ENCODE measurements around the gene DMXL1.
A peak's percentile ranks its signal among the peaks of the same experiment; 100 is the strongest.

DMXL1 gene

DNA sequence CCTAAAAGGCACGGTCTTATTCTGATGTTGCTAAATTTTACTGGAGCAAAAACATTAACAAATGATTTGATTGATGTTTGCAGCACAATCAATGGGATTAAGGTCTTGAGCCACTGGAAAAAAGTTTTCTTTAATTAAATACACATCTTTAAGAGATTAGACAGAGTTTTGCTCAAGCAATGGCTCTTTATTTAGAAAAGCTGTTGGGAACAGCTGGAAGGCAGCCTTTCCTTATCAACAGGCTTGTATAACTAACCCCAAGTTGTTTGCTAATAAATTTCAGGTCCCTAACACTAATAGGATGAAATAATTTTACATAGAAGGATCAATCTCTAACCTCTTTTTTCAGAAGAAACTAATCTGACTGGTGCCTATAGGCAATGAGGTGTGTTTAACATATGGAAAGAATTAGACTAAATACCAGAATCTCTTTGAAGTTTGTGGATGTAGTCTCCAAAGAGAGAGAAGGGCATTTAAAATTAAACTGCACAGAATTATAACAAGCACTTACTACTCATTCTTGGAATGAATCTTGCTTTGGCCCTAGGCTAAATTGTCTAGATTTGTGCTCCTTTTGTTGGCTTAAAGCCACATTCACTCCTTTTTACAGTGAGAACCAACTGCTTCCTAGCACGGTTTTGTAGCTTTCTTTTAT, 217.6 kb downstream of the DMXL1 start:
- peak in 1 of 2 experiments; percentile 32 for DNase-seq (ENCODE audit: low read depth in 1 of 2, low spot score in 1 of 2)
- in situ Hi-C loops (cut with HindIII; ENCODE audit: low pct_unique_long_range_greater_than_20kb, low sequenced_read_pairs), result no loop called here

DNA sequence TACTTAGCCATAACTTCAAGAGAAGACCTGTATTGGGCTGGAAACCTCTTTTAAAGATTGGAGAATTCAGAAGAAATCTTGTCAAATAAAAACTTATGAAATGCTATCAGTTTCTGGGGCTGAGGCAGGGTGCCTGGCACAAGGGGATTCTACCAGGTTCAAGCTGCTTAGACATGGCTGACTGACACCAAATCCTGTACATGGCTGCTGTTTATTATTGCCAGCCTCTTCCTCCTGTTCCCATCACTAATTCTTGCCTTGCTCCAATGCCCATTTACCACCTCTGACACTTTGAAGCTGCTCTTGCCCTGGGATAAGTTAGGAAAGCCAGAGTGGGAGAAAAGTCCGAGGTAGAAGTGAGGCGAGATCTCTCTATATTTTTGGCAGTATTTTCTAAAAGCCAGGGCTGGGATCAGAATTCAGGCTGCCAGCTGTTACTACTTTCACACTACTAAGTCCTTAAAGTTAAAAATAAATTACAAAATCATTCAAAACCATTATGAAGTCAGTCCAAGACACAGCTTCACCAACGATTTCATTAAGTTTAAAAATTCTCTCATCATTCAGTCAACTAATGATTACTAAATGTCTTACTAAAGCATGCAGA, 218.7 kb downstream of the DMXL1 start:
- in situ Hi-C loops (cut with HindIII; ENCODE audit: low pct_unique_long_range_greater_than_20kb, low sequenced_read_pairs), result no loop called here
- no peak for DNase-seq (ENCODE audit: low read depth in 1 of 2, low spot score in 1 of 2)
- TF ChIP-seq JUND (IDR thresholded peaks at IDR 0.05; ENCODE audit: low read depth), result no peak

More for the DNA sequence above, 217.6 kb downstream of the DMXL1 start:
- no peak for TF ChIP-seq JUND (IDR thresholded peaks at IDR 0.05; ENCODE audit: low read depth)

DNA sequence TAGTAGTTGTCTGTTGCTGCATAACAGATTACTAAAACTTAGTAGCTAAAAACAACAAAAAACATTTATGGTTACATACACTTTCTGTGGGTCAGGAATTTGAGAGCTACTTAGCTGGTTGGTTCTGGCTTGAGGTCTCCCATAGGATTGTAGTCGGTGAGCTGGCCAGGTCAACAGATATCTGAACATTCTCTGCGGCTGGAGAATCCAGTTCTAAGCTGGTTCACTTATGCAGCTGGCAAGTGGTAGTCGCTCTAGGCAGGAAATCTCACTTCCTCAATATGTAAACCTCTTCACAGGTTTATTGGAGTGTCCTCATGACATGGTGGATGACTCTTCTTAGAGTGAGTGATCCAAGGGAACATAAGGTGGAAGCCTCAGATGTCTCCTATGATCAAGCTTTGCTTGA, 219.3 kb downstream of the DMXL1 start:
- no peak for TF ChIP-seq JUND (IDR thresholded peaks at IDR 0.05; ENCODE audit: low read depth)
- in situ Hi-C loops (cut with HindIII; ENCODE audit: low pct_unique_long_range_greater_than_20kb, low sequenced_read_pairs), result no loop called here
- DNase-seq (ENCODE audit: low read depth in 1 of 2, low spot score in 1 of 2), result peak in 1 of 2 experiments; percentile 23

DNA sequence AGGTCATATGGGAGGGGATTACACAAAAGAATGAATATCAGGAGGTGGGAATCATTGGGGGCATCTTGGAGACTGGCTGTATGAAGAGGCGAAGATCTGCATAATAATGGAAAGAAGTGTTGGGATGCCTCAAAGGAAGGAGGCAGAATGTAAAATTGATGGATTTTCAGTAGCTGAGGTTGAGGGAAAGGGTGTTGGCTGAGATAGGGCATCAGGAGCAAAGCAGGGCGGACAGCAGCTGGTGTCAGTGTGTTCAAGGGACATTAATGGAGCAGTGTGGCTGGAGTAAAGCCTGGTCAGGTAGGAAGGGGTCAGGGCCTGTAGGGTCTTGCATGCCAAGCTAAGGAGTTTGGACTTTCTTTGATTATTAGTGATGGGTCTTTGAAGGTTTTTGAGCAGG, 219.7 kb downstream of the DMXL1 start:
- in situ Hi-C loops (cut with HindIII; ENCODE audit: low pct_unique_long_range_greater_than_20kb, low sequenced_read_pairs), result no loop called here
- TF ChIP-seq JUND (IDR thresholded peaks at IDR 0.05; ENCODE audit: low read depth), result no peak
- no peak for DNase-seq (ENCODE audit: low read depth in 1 of 2, low spot score in 1 of 2)

DNA sequence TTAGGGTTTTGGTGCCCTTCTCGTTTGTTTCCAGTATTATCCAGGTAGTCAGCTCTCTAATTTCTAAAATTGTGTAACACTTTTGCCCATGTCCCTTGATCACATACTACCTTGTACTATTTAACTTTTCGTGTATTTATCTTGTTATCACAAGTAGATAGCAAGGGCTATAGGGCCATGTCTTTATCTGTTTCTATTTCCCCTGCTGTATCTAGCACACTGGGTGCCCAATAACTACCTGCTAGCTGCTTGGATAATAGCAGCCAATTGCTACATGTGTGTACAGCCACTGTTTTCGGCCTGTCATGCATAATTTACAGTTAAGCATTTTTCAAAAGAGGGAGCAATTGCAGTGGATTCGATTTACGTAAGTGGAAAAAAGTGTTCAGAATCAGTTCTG, 220.2 kb downstream of the DMXL1 start:
- no peak for DNase-seq (ENCODE audit: low read depth in 1 of 2, low spot score in 1 of 2)
- no peak for TF ChIP-seq JUND (IDR thresholded peaks at IDR 0.05; ENCODE audit: low read depth)
- in situ Hi-C loops (cut with HindIII; ENCODE audit: low pct_unique_long_range_greater_than_20kb, low sequenced_read_pairs), result no loop called here

DNA sequence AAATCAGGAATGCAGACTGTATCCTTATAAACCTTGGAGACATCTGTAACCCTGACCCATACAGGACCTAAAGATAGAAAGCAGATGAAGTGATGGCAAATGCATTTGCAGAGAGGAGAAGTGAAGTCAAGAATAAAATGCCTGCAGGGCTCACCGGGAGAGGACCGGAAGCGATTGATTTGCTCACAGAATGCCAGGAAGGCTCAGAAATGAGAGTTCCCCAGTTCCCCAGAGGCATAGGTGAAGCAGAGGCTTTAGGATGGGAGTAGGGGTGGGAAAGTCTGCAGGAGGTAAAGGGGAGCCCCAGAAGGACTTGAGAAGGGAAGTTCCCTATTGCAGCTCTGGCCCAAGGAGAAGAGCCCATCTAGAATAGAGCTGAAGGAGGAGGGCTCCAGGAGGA, 221.0 kb downstream of the DMXL1 start:
- DNase-seq (ENCODE audit: low read depth in 1 of 2, low spot score in 1 of 2), result no peak
- no peak for TF ChIP-seq JUND (IDR thresholded peaks at IDR 0.05; ENCODE audit: low read depth)
- in situ Hi-C loops (cut with HindIII; ENCODE audit: low pct_unique_long_range_greater_than_20kb, low sequenced_read_pairs), result no loop called here

DNA sequence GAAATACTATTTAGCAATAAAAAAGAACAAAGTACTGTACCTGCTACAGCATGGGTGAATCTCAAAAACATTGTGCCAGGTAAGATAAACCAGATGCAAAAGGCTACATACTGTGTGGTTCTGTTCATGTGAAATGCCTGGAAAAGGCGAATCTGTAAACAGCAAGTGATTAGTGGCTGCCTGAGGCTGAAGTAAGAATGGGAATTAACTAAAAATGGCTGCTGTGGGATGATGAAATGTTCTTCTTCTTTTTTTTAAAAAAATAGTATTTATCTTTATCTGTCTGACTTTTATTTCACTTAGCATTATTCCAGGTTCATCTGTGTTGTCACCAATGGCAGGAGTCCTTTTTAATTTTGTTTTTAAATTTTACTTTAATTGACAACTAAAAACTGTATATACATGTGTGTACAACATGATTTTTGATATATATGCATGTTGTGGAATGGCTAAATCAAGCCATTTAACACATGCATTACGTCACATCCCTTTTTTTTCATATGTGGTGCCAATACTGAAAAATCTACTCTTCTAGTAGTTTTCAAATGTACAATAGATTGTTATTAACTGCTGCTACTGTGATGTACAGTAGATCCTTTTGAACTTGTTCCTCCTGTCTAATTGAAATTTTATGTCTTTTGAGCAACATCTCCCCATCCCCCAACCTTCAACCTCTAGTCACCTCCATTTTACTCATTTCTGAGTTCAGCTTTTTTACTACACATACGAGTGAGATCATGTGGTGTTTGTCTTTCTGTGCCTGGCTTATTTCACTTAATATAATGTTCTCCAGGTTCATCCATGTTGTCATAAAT, 222.0 kb downstream of the DMXL1 start:
- DNase-seq (ENCODE audit: low read depth in 1 of 2, low spot score in 1 of 2), result no peak
- in situ Hi-C loops (cut with HindIII; ENCODE audit: low pct_unique_long_range_greater_than_20kb, low sequenced_read_pairs), result no loop called here

DNA sequence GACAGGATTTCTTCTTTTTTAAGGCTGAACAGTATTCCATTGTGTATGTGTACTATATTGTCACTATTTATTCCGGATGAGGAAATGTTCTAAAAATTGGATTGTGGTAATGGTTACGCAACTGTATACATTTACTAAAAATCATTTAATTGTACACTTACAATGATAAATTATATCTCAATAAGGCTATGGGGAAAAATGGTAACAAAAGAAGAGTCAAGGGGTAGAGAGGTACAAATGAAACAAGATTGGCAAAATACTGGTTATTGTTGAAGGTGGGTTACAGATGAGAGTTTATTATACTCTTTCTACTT, 222.6 kb downstream of the DMXL1 start:
- DNase-seq (ENCODE audit: low read depth in 1 of 2, low spot score in 1 of 2), result no peak
- TF ChIP-seq JUND (IDR thresholded peaks at IDR 0.05; ENCODE audit: low read depth), result no peak
- in situ Hi-C loops (cut with HindIII; ENCODE audit: low pct_unique_long_range_greater_than_20kb, low sequenced_read_pairs), result no loop called here

More for the DNA sequence above, 222.0 kb downstream of the DMXL1 start:
- TF ChIP-seq JUND (IDR thresholded peaks at IDR 0.05; ENCODE audit: low read depth), result no peak

All from T47D (cell line).